NOMO-1 (cell line): ENCODE data around the gene CDH18.

Experiments used
- DNase-seq, 2 experiments: peaks; one replicate each; lab custom pipeline; 2025; ENCODE audit not compliant: unreplicated experiment in 2 of 2; lab: John Stamatoyannopoulos, UW

CDH18 gene

GRCh38 chr5:19930451-19930850, 57.5 kb downstream of the CDH18 start:
- no peak for DNase-seq

- no peak for DNase-seq
Measured at GRCh38 chr5:19928562-19929421, 59.2 kb downstream of the CDH18 start.

GRCh38 chr5:19927919-19928318, 60.1 kb downstream of the CDH18 start:
- no peak for DNase-seq

- DNase-seq, result no peak
Measured at GRCh38 chr5:19927170-19927569, 60.8 kb downstream of the CDH18 start.

GRCh38 chr5:19923742-19924141, 64.3 kb downstream of the CDH18 start:
- DNase-seq, result no peak

- DNase-seq, result no peak
Measured at GRCh38 chr5:19920761-19921160, 67.2 kb downstream of the CDH18 start.

- no peak for DNase-seq
Measured at GRCh38 chr5:19918780-19919179, 69.2 kb downstream of the CDH18 start.

GRCh38 chr5:19917588-19918122, 70.3 kb downstream of the CDH18 start:
- DNase-seq, result no peak

GRCh38 chr5:19910136-19910535, 77.9 kb downstream of the CDH18 start:
- peak; percentile 4 to 17 for DNase-seq

- no peak for DNase-seq
Measured at GRCh38 chr5:19904766-19905165, 83.2 kb downstream of the CDH18 start.

GRCh38 chr5:19903611-19904010, 84.4 kb downstream of the CDH18 start:
- DNase-seq, result no peak

- no peak for DNase-seq
Measured at GRCh38 chr5:19902316-19902934, 85.6 kb downstream of the CDH18 start.

- DNase-seq, result no peak
Measured at GRCh38 chr5:19900269-19900668, 87.7 kb downstream of the CDH18 start.

- DNase-seq, result no peak
Measured at GRCh38 chr5:19891658-19892057, 96.3 kb downstream of the CDH18 start.

GRCh38 chr5:19886123-19886917, 101.7 kb downstream of the CDH18 start:
- DNase-seq, result no peak

GRCh38 chr5:19885040-19885824, 102.8 kb downstream of the CDH18 start:
- DNase-seq, result no peak

GRCh38 chr5:19880859-19881436, 107.1 kb downstream of the CDH18 start:
- DNase-seq, result no peak

- no peak for DNase-seq
Measured at GRCh38 chr5:19880458-19880857, 107.5 kb downstream of the CDH18 start.

- no peak for DNase-seq
Measured at GRCh38 chr5:19874811-19875210, 113.2 kb downstream of the CDH18 start.

- no peak for DNase-seq
Measured at GRCh38 chr5:19866090-19866450, 121.9 kb downstream of the CDH18 start.
